ENCODE results near the gene TCF25.
A peak's percentile ranks its signal among the peaks of the same experiment; 100 is the strongest.

The TCF25 gene

GRCh38 chr16:89922477-89922883, 49.1 kb downstream of the TCF25 start (continued):
- TF ChIP-seq SP2 (tag by site-specific recombination; IDR thresholded peaks at IDR 0.05) (peak; percentile 58), ZNF114 (tag by site-specific recombination; IDR thresholded peaks at IDR 0.05) (no peak), ZNF510 (tag by site-specific recombination; IDR thresholded peaks at IDR 0.05; ENCODE audit: insufficient replicate concordance) (no peak), PRDM10 (tag by site-specific recombination; IDR thresholded peaks at IDR 0.05) (0 out of 2 replicates have a peak, but pooled peaks have one; percentile 30), ZNF792 (tag by site-specific recombination; IDR thresholded peaks at IDR 0.05) (no peak), KLF10 (tag by site-specific recombination; IDR thresholded peaks at IDR 0.05) (0 out of 2 replicates have a peak, but pooled peaks have one; percentile 44), SP7 (tag by site-specific recombination; IDR thresholded peaks at IDR 0.05) (0 out of 2 replicates have a peak, but pooled peaks have one; percentile 24)

GRCh38 chr16:89922884-89923639, 49.7 kb downstream of the TCF25 start, which contains the start of gene TUBB3:
Gene TUBB3, plus strand, starts transcription at chr16:89923342. Its CDS starts 60 bp downstream, at chr16:89923402.
- peak within 1 kb of the TSS; percentile 38 for H3K4me3 ChIP-seq (ENCODE audit: low read depth, low read length)
- TF ChIP-seq ZNF473 (tag by site-specific recombination; IDR thresholded peaks at IDR 0.05) = no peak
- no peak for TF ChIP-seq MZF1 (tag by site-specific recombination; IDR thresholded peaks at IDR 0.05; ENCODE audit: borderline replicate concordance)
- TF ChIP-seq CTCF (tag by site-specific recombination; IDR thresholded peaks at IDR 0.05) = peak; percentile 57; the same call in 1 of the 2 replicates
- no peak for TF ChIP-seq ZNF791 (tag by site-specific recombination; IDR thresholded peaks at IDR 0.05)
- no peak for TF ChIP-seq ZNF169 (tag by site-specific recombination; IDR thresholded peaks at IDR 0.05)
- no peak for TF ChIP-seq ZNF629 (tag by site-specific recombination; IDR thresholded peaks at IDR 0.05)
- TF ChIP-seq FEZF1 (tag by site-specific recombination; IDR thresholded peaks at IDR 0.05) = no peak
- TF ChIP-seq ZNF112 (tag by site-specific recombination; IDR thresholded peaks at IDR 0.05) = no peak
- no peak for TF ChIP-seq GLI2 (tag by site-specific recombination; IDR thresholded peaks at IDR 0.05; ENCODE audit: borderline replicate concordance, low read depth)
- TF ChIP-seq GFI1B (tag by site-specific recombination; IDR thresholded peaks at IDR 0.05) = no peak
- peak; percentile 57 for TF ChIP-seq SP3 (tag by site-specific recombination; IDR thresholded peaks at IDR 0.05)
- no peak for TF ChIP-seq ZNF645 (tag by site-specific recombination; IDR thresholded peaks at IDR 0.05)
- peak; percentile 82 for TF ChIP-seq ZBTB8A (tag by site-specific recombination; IDR thresholded peaks at IDR 0.05)
- TF ChIP-seq ZNF596 (tag by site-specific recombination; IDR thresholded peaks at IDR 0.05) = 0 out of 2 replicates have a peak, but pooled peaks have one; percentile 19
- no peak for TF ChIP-seq ZNF560 (tag by site-specific recombination; IDR thresholded peaks at IDR 0.05; ENCODE audit: borderline replicate concordance)
- peak; percentile 58; the same call in 1 of the 2 replicates for TF ChIP-seq ZSCAN30 (tag by site-specific recombination; IDR thresholded peaks at IDR 0.05)
- no peak for TF ChIP-seq ZNF248 (tag by site-specific recombination; IDR thresholded peaks at IDR 0.05)
- no peak for TF ChIP-seq ZNF621 (tag by site-specific recombination; IDR thresholded peaks at IDR 0.05)
- TF ChIP-seq PRDM1 (tag by site-specific recombination; IDR thresholded peaks at IDR 0.05) = no peak
- TF ChIP-seq SP7 (tag by site-specific recombination; IDR thresholded peaks at IDR 0.05) = no peak; the same call in 1 of the 2 replicates
- no peak for TF ChIP-seq ZNF140 (tag by site-specific recombination; IDR thresholded peaks at IDR 0.05)
- TF ChIP-seq ZBTB26 (tag by site-specific recombination; optimal IDR thresholded peaks at IDR 0.05) = peak; percentile 66
- TF ChIP-seq KLF1 (tag by site-specific recombination; IDR thresholded peaks at IDR 0.05) = peak; percentile 65

More at GRCh38 chr16:89922884-89923639, 49.7 kb downstream of the TCF25 start, which contains the start of gene TUBB3:
- POLR2A ChIA-PET = interaction anchor here (0.5 to 2.5 kb wide), 18 partner anchors 8 to 222 kb away, joined by 3 to 32 read pairs (median 6); partner anchors contain the start of genes DBNDD1, SPATA2L and TCF25
- Histone ChIP-seq H3K4me1 (ENCODE audit: control insufficient read depth, insufficient read depth, low read length) (peaks cover 22% of the 10 kb centered on the region), H3K36me3 (ENCODE audit: control insufficient read depth in 2 of 2, insufficient read depth in 1 of 2, low read length in 2 of 2) (no peaks in the 10 kb centered on the region), H3K27ac (ENCODE audit: extremely low read depth, low read depth, low read length) (peak within 1 kb of the TSS; percentile 70), H3K9me3 (ENCODE audit: control insufficient read depth, insufficient read depth, low read depth, low read length) (no peaks in the 10 kb centered on the region)
- CTCF ChIA-PET = interaction anchor here (0.7 to 2.7 kb wide), 4 partner anchors 11 to 75 kb away, joined by 3 to 16 read pairs (median 4); no protein-coding TSS in a partner anchor

Data from HEK293 (cell line).